NCI-H1436 (cell line): ENCODE data around the gene VEGFC.

Source experiments
- DNase-seq: peaks from one replicate; lab custom pipeline; 2025; lab: John Stamatoyannopoulos, UW

Gene VEGFC

DNA sequence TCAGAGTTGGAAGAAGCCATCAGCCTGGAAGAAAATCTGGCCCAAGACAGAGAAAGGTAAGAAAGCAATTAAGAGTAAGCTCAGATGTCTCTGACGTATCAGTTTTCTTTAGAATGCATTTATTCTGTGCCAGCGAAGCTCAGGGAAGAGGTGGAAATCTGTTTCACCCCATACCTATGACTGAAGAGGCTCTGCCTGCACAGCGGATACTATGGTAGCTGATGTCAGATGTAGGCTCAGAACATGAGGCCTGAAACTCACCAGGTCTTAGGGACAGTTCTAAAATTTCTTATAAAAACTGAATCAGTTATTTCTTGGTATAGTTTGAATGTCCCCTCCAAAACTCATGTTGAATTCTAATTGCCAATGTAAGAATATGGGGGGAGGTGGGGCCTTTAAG is 30.9 kb downstream of the VEGFC start:
- no peak for DNase-seq

DNA sequence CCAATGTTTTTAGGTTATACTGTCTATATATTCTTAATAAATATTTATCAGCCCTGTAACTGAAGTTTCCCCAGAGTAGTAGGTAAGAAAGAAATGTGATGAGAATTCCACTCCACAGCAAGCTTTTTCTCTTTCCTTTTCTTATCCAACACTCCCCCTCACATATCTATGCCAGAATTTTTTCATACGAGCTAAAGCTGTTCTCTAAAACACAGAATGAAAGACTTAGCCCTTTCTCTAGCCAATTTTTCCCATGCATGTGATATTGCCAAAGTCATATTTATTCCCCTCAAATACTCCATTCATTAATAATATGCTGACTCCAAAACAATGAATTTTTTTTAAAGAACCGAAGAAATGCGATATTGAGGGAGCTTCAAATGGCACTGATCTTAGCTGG is 32.3 kb downstream of the VEGFC start:
- no peak for DNase-seq

- DNase-seq, result no peak
Measured at GRCh38 chr4:176758731-176759130, 34.0 kb downstream of the VEGFC start.

GRCh38 chr4:176758323-176758722 is 34.4 kb downstream of the VEGFC start:
- no peak for DNase-seq

- no peak for DNase-seq
Measured at GRCh38 chr4:176755613-176756012, 37.1 kb downstream of the VEGFC start.

GRCh38 chr4:176755001-176755400 is 37.7 kb downstream of the VEGFC start:
- DNase-seq, result no peak

DNA sequence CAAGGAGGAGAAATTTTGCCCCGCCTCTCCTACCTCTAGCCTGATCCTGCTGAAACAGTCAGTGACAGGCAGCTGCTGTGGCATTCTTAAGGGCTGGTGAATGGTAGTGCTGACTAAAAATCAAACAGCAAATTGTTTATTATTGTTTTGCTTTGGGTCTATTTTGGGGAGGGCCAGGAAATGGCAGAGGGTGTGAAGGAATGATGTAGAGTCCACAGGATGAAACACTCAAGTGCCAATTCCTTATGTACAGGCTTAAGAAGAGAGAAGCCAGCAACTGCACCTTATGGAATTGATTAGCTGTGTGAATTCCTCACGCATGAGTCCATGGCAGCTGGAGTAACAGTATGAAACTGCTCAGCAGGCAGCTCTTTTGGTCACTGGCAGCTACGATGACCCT is 39.7 kb downstream of the VEGFC start:
- DNase-seq, result no peak

DNA sequence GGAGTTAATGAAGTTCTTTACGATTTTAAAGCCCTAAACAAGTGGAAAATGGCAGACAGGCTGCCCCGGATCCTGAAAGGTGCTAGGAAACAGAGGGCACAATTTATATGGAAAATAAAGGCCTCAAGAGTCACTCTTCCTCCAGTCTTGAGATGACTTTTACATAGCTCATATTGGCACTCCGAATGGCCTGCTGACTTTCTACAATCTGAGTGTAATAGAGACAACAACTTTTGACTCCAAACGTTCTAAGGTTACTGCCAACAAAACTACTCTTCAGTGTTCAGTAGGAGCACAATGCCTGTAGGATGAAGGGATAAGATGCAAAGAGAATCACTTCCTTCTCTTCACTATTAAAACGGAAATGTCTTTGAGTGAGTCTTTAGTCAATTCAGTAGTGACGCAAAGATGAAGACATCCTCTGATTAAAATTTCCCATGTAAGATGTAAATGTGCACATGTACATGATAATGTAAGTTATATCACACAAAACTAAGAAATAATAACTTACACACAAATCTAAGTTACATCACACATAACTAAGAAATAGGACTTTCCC is 40.5 kb downstream of the VEGFC start:
- no peak for DNase-seq

DNA sequence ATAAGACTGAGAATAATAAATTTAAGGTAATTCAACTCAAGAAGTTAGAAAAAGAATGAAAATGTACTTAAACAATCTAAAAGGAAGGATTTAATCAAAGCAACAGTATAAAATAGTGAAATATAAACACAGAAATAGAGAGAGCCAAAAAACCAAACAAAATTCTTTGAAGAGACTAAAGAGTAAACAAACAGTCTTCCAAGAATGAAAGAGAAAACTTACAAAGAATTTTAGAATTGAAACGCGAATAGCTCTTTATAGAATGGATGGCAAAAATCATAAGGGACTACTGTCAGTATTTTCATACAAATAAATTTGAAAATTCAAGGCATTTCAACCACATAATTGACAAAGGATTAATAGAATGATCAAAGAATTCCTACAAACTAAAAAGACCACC is 41.7 kb downstream of the VEGFC start:
- no peak for DNase-seq

- DNase-seq, result no peak
Measured at GRCh38 chr4:176746846-176747245, 45.9 kb downstream of the VEGFC start.

DNA sequence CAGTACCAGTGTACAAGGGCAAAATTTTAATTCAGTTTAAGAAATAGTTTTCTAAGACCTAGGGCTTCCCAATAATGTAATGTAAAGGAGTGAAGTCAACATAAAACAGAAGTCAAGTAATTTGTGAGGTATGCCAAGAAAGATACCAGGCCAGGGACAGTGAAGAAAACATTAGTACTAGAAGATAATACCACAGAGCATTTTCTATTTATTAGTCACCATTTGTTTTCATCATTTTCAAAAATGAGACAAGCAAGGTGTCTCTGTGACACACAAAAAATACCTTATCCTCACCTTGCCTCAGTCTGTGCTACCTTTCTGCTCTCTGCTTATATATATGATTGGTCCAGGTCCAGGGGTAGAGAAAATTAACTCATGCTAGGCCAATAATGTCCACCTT is 46.8 kb downstream of the VEGFC start:
- DNase-seq, result no peak

DNA sequence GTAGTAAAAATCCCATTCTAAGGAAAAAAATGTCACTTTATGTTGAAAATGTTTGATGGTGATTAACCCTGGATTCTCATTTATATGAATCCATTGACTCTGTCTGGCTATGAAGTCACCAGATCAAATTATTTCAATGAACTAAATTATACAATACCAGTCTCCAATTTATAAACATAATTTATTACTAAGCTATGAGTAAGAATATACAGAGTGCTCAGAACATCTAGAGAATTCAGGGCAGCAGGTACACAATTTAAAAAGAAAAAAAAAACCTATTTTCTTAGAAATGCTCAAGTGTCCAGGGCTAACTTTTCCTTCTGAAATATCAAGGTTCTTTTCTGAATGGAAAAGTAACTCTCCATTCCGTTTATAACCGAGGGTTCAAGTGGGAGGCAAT is 48.6 kb downstream of the VEGFC start:
- DNase-seq, result no peak

DNA sequence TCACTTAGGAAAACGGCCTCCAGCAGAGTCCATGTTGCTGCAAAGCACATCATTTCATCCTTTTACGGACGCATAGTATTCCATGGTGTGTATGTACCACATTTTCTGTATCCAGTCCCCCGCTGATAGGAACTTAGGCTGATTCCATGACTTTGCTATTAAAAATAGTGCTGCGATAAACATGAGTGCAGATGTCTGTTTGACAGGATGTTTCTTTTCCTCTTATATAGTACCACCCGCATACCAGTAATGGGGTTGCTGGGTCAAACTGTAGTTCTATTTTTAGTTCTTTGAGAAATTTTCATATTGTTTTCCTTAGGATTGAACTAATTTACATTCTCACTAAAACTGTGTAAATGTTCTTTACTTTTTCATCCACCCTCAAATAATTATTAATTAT is 50.5 kb downstream of the VEGFC start:
- no peak for DNase-seq

DNA sequence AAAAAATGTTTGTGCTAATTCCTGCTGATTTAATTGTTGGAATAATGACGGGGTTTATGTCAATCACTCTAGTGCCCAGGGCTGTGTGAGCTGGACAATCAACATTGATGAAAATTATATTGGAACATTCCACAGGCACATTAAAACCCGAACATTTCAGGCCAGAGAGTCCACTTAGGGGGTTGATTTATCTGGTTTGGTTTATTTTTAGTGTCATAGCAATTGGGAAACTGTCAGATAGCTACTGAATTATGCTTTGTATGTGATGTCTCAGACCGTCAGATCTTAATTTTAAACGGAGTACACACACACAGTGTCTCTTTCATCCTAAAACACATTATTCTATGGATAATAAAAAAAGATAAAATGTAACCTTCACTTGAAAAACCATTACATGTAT is 51.5 kb downstream of the VEGFC start:
- DNase-seq, result no peak

DNA sequence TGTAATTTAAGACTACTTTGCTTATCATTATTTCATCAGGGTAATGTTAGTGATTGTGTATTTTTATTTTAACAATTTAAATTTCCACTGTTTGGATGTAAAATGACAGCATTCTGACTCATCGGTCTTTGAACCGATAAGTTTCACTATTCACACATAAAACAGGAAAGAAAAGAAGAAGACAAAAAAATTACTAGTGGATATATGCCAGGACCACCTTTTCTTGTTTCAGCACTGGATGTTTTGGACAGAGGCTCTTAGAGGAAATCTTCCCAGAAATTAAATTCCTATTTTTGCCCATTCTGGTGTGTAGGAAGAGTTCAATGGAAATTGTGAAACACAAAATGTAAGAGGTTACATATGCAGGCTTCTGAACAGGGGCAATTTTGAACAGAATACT is 57.4 kb downstream of the VEGFC start:
- no peak for DNase-seq

DNA sequence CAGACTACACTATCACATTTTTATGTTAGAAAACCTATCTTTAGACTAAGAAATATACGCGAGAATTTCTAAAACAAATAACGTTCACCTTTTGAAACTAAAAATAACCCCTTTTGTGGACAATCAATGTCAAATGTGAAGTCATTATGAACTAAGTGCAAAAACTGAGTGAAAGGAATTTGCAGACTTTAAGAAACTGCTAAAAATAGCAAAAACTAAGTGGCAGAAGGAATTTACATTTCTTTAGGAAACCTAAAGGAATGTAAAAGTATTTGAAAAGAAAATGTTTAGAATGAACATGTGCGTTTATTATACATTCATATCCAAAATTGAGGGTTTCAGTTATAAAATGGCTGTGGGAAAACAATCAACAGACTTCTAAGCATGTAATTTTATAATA is 58.3 kb downstream of the VEGFC start:
- DNase-seq, result no peak

GRCh38 chr4:176729489-176729888 is 63.2 kb downstream of the VEGFC start:
- DNase-seq, result no peak

GRCh38 chr4:176726803-176727202 is 65.9 kb downstream of the VEGFC start:
- DNase-seq, result no peak

DNA sequence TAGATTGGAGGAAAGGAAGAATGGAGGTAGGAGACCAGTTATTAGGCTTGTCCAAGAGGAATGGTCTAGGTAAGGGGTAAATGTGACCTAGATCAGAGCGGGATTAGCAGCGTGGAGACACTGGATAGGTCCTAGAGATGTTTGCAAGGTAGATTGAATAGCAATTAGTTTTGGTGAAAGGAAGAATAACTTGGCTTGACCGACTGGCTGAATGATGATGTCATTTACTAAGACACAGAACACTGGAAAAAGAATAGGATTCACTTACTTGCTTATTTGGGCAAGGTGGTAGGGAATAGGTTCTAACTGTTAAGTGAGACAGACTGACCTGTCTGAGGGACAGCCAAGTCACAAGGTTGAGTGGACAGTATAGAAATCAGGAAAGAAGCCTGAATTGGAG is 71.3 kb downstream of the VEGFC start:
- no peak for DNase-seq

DNA sequence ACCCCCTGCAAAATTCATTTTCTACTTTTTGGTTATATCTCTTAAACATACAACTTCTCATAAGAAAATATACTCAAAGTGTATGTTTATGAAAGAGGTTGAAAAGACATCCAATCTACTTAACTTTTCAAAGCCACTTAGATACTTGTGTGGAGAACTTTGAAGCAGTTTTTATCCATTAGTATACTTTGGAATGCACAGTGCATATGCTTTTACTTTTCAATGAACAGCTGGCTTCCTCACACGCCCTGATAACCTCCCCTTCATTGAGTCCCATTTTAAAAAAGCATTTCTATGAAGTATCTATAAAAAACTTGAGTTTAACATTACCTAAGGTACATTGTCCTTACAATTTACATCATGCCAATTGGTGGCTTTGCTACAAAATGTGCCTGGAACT is 73.8 kb downstream of the VEGFC start:
- DNase-seq, result no peak

GRCh38 chr4:176717237-176717636 is 75.5 kb downstream of the VEGFC start:
- no peak for DNase-seq

- no peak for DNase-seq
Measured at GRCh38 chr4:176709417-176709816, 83.3 kb downstream of the VEGFC start.

GRCh38 chr4:176708771-176709311 is 83.9 kb downstream of the VEGFC start:
- DNase-seq, result no peak

DNA sequence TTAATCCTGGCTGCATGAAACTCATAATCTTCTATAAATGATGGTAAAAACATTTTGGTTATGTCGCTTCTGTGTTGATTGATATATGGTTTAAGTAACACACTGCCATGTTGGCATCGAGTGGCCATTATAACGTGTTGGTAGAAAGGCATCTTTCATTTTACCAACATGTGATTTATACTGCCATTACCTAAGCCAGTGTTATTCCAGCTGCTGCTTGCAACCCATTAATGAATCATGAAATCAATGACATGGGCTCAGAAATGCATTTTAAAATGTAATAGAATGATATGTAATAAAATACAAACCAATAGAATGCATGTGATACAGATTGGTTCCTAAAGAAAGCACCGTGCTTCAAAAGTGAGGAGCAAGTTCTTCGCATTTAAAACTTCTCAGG is 102.0 kb downstream of the VEGFC start:
- DNase-seq, result no peak
